Measurements from ENCODE around the gene DACT1.
A peak's percentile ranks its signal among the peaks of the same experiment; 100 is the strongest.
"Not testable (repeated sequence)": the region's sequence is repeated elsewhere in the genome, so short reads cannot be mapped to it uniquely, and the experiment has no call there.

DACT1 gene

DNA sequence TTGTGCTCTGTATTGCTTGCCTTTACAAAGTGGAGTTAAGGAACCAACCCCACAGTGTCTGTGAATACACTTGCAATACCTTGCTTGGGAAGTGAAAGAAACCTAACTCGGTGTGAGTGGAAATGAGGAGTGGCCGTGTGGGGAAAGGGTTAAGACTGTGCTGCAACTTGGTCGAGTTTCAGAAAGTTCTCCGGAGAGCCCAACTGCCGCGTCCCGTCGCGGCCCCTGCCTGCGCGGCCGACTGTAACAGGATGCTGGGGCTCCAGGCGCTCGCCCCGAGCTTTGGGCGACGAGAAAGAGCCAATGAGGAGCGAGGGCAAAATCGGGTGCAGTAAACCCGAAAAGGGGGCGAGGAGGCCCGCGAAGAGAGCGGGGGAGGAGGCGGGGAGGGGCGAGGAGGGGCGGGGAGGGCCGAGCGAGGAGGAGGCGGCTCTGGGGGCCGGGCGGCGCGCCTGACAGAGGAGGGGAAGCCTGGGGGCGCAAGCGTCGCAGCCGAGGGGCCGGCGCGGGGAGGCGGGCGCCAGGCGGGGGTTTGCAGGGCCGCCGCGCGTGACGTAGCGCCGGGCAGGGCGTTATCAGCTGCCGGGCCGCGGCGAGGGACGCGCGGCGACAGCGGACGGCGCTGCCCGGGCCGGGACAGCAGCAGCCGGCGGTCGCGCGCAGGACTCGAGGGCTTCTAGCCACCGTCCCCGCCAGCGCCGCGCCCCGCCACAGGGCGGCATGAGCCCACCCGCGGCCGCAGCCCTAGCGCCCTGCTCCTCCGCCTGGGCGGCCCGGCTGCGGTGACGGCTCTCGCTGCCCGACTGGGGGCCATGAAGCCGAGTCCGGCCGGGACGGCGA is at the start of gene DACT1:
Gene DACT1, plus strand, starts transcription at position 572 of the 840 bp plus-strand sequence. Its CDS starts 241 bp downstream, at position 813.
- TF ChIP-seq, protein P1, sequence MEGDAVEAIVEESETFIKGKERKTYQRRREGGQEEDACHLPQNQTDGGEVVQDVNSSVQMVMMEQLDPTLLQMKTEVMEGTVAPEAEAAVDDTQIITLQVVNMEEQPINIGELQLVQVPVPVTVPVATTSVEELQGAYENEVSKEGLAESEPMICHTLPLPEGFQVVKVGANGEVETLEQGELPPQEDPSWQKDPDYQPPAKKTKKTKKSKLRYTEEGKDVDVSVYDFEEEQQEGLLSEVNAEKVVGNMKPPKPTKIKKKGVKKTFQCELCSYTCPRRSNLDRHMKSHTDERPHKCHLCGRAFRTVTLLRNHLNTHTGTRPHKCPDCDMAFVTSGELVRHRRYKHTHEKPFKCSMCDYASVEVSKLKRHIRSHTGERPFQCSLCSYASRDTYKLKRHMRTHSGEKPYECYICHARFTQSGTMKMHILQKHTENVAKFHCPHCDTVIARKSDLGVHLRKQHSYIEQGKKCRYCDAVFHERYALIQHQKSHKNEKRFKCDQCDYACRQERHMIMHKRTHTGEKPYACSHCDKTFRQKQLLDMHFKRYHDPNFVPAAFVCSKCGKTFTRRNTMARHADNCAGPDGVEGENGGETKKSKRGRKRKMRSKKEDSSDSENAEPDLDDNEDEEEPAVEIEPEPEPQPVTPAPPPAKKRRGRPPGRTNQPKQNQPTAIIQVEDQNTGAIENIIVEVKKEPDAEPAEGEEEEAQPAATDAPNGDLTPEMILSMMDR (IDR thresholded peaks at IDR 0.05; ENCODE audit: extremely low read depth, missing control alignments), result no peak
- peak; percentile 81 for DNase-seq (ENCODE audit: low spot score)

DNA sequence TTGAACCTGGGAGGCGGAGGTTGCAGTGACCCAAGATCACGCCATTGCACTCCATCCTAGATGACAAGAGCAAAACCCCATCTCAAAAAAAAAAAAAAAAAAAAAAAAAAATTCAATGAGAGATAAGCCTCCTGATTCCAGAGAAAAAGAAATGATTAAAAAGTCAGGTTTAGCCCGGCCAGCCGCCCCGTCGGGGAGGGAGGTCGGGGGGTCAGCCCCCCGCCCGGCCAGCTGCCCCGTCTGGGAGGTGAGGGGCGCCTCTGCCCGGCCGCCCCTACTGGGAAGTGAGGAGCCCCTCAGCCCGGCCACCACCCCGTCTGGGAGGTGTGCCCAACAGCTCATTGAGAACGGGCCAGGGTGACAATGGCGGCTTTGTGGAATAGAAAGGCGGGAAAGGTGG is 49.4 kb upstream of the DACT1 start:
- not testable (repeated sequence) for DNase-seq (ENCODE audit: low spot score)

GRCh38 chr14:58593977-58594376 is 43.8 kb upstream of the DACT1 start:
- no peak for DNase-seq (ENCODE audit: low spot score)
- TF ChIP-seq, protein P1 (IDR thresholded peaks at IDR 0.05; ENCODE audit: extremely low read depth, missing control alignments), result no peak

DNA sequence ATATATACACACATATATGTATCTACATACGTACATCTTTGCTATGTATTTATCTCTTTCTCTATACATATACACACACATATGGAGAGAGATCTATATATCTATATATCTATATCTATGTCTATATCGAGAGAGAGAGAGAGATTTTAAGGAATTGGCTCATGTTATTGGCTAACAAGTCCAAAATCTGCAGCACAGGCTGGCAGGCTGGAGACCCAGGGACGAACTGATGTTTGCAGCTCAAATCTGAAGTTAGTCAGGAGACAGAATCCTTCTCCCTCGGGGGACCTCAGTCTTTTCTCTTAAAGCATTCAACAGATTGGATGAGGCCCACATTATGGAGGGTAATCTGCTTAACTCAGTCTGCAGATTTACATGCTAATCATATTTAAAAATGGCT is 40.7 kb upstream of the DACT1 start:
- TF ChIP-seq, protein P1 (IDR thresholded peaks at IDR 0.05; ENCODE audit: extremely low read depth, missing control alignments), result no peak
- no peak for DNase-seq (ENCODE audit: low spot score)

- TF ChIP-seq, protein P1 (IDR thresholded peaks at IDR 0.05; ENCODE audit: extremely low read depth, missing control alignments), result no peak
- DNase-seq (ENCODE audit: low spot score), result no peak
These were observed 39.5 kb upstream of the DACT1 start for GRCh38 chr14:58598028-58598803.

DNA sequence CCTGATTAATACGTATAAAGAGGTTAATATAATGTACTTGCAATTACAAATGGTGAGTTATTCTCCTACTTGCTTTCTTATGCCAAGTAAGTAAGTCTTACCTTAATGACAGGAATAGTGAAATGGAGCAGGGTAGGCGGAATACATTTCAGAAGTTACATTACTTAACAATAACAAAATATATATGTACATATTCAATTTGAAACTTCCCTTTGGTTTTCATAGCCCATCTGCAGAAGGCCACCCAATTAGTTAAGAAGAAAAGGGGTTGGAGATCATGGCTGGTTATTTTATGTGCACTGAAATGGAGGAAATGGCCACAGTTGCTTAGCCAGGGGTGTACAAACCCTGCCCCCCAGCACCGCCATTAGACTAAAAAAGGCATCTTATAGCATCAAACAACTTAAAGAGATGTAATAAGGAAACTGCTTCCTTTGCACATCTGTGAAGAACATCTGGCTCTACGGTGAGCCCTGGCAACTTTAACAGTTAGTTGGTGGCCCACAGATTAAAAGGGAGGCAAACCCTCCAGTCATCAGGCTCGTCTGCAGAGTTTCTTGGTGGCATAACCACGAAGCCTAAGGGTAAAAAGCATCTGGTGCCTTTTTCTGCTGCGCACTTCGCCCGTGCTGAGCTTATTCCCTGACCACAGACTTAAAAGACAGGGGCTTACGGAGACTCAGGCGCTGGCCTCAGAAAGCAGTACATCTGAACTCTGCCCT is 38.8 kb upstream of the DACT1 start:
- no peak for DNase-seq (ENCODE audit: low spot score)
- TF ChIP-seq, protein P1 (IDR thresholded peaks at IDR 0.05; ENCODE audit: extremely low read depth, missing control alignments), result no peak

DNA sequence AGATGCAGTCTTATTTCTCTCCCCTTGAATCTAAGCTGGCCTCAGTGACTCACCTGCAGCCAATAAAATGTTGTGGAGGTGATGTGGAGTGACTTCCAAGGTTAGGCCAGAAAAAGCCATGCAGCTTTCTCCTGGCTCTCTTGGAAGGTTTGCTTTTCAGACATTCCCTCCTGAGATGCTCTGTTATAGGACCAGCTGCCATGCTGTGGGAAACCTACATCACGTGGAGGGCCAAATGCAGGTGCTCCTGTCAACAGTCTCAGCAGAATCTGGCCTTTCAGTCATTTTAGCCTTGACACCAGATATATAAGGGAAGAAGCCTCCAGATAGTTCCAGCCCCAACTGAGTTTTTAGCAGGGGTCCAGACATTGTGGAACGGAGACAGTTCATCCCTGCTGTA is 38.1 kb upstream of the DACT1 start:
- DNase-seq (ENCODE audit: low spot score), result no peak
- TF ChIP-seq, protein P1 (IDR thresholded peaks at IDR 0.05; ENCODE audit: extremely low read depth, missing control alignments), result no peak
